RWPE2 (cell line): Measurements from ENCODE around the gene RTN4R.

ENCODE experiments used
- ATAC-seq: fragments of 200-7000 bp; cut with Tn5 transposase; 3 replicates; pipeline ENCODE4 v1.9.1; 2021; ENCODE audit warnings: low read depth
- DNase-seq: peaks from one replicate; pipeline ENCODE4 v3.0.0-alpha.2; 2020; ENCODE audit warnings: low spot score
- H3K27ac ChIP-seq: fragments of 450-650 bp; 2 replicates; pipeline ENCODE4 v1.5.1; 2017; ENCODE audit warnings: mild to moderate bottlenecking; ENCODE audit not compliant: poor library complexity, severe bottlenecking
- H3K27me3 ChIP-seq: fragments of 250-450 bp; sonication (Bioruptor Pico); 2 replicates; pipeline ENCODE4 v1.5.1; 2021; ENCODE audit warnings: mild to moderate bottlenecking, moderate library complexity; ENCODE audit not compliant: insufficient read depth, poor library complexity, severe bottlenecking
- H3K36me3 ChIP-seq: fragments of 250-450 bp; sonication (Bioruptor Pico); 2 replicates; pipeline ENCODE4 v1.5.1; 2020; ENCODE audit warnings: low read depth, mild to moderate bottlenecking, moderate library complexity
- H3K4me1 ChIP-seq: fragments of 250-450 bp; sonication (Bioruptor Pico); 2 replicates; pipeline ENCODE4 v1.5.1; 2021; ENCODE audit warnings: mild to moderate bottlenecking, moderate library complexity; ENCODE audit not compliant: insufficient read depth, poor library complexity, severe bottlenecking
- H3K4me3 ChIP-seq: fragments of 250-450 bp; sonication (Bioruptor Pico); 2 replicates; pipeline ENCODE4 v1.5.1; 2021; ENCODE audit warnings: mild to moderate bottlenecking, moderate library complexity; ENCODE audit not compliant: severe bottlenecking
- H3K9me3 ChIP-seq: fragments of 250-450 bp; sonication (Bioruptor Pico); 2 replicates; pipeline ENCODE4 v1.5.1; 2021; ENCODE audit warnings: mild to moderate bottlenecking, moderate library complexity; ENCODE audit not compliant: severe bottlenecking
- CTCF ChIP-seq: fragments of 450-650 bp; IDR thresholded peaks from one replicate; pipeline ENCODE4 v1.5.1; 2017; ENCODE audit warnings: mild to moderate bottlenecking, moderate library complexity; ENCODE audit not compliant: poor library complexity, severe bottlenecking

Gene RTN4R

GRCh38 chr22:20205964-20206708 lies 62.0 kb downstream of the RTN4R start:
- DNase-seq = no peak
- Histone ChIP-seq H3K36me3 (no peaks in the 10 kb centered on the region), H3K27ac (peak overlapping the region; percentile 67), H3K4me3 (peak overlapping the region; percentile 57), H3K27me3 (no peaks in the 10 kb centered on the region), H3K4me1 (peaks cover 16% of the 10 kb centered on the region), H3K9me3 (no peaks in the 10 kb centered on the region)
- TF ChIP-seq CTCF = no peak
- ATAC-seq = peak; percentile 83

GRCh38 chr22:20205464-20205963 lies 62.6 kb downstream of the RTN4R start:
- H3K9me3 ChIP-seq = no peaks in the 10 kb centered on the region
- peaks cover 16% of the 10 kb centered on the region for H3K4me1 ChIP-seq
- ATAC-seq (no peak), DNase-seq (no peak)
- no peak for TF ChIP-seq CTCF
- H3K27me3 ChIP-seq = no peaks in the 10 kb centered on the region
- no peaks in the 10 kb centered on the region for H3K36me3 ChIP-seq
- peak overlapping the region; percentile 57 for H3K4me3 ChIP-seq
- peak overlapping the region; percentile 67 for H3K27ac ChIP-seq

GRCh38 chr22:20204806-20205205 lies 63.3 kb downstream of the RTN4R start:
- Histone ChIP-seq H3K9me3 (no peaks in the 10 kb centered on the region), H3K36me3 (no peaks in the 10 kb centered on the region), H3K4me3 (no peak overlapping the region), H3K4me1 (peaks cover 16% of the 10 kb centered on the region), H3K27ac (peak overlapping the region; percentile 67), H3K27me3 (no peaks in the 10 kb centered on the region)
- DNase-seq = no peak
- TF ChIP-seq CTCF = no peak
- ATAC-seq = no peak

- H3K9me3 ChIP-seq = no peaks in the 10 kb centered on the region
- H3K27ac ChIP-seq = peak overlapping the region; percentile 67
- H3K36me3 ChIP-seq = no peaks in the 10 kb centered on the region
- peaks cover 16% of the 10 kb centered on the region for H3K4me1 ChIP-seq
- no peak for TF ChIP-seq CTCF
- no peaks in the 10 kb centered on the region for H3K27me3 ChIP-seq
- no peak overlapping the region for H3K4me3 ChIP-seq
- ATAC-seq (no peak), DNase-seq (no peak)
Measured at GRCh38 chr22:20204311-20204710, 63.8 kb downstream of the RTN4R start.
